ENCODE measurements around the gene PCDHA11.
"Not testable (repeated sequence)": the region's sequence is repeated elsewhere in the genome, so short reads cannot be mapped to it uniquely, and the experiment has no call there.

Gene PCDHA11, protein sequence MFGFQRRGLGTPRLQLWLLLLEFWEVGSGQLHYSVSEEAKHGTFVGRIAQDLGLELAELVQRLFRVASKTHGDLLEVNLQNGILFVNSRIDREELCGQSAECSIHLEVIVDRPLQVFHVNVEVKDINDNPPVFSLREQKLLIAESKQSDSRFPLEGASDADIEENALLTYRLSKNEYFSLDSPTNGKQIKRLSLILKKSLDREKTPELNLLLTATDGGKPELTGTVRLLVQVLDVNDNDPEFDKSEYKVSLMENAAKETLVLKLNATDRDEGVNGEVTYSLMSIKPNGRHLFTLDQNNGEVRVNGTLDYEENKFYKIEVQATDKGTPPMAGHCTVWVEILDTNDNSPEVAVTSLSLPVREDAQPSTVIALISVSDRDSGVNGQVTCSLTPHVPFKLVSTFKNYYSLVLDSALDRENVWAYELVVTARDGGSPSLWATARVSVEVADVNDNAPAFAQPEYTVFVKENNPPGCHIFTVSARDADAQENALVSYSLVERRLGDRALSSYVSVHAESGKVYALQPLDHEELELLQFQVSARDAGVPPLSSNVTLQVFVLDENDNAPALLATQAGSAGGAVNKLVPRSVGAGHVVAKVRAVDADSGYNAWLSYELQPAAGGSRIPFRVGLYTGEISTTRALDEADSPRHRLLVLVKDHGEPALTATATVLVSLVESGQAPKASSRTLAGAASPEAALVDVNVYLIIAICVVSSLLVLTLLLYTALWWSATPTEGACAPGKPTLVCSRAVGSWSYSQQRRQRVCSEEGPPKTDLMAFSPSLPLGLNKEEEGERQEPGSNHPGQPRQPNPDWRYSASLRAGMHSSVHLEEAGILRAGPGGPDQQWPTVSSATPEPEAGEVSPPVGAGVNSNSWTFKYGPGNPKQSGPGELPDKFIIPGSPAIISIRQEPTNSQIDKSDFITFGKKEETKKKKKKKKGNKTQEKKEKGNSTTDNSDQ

DNA sequence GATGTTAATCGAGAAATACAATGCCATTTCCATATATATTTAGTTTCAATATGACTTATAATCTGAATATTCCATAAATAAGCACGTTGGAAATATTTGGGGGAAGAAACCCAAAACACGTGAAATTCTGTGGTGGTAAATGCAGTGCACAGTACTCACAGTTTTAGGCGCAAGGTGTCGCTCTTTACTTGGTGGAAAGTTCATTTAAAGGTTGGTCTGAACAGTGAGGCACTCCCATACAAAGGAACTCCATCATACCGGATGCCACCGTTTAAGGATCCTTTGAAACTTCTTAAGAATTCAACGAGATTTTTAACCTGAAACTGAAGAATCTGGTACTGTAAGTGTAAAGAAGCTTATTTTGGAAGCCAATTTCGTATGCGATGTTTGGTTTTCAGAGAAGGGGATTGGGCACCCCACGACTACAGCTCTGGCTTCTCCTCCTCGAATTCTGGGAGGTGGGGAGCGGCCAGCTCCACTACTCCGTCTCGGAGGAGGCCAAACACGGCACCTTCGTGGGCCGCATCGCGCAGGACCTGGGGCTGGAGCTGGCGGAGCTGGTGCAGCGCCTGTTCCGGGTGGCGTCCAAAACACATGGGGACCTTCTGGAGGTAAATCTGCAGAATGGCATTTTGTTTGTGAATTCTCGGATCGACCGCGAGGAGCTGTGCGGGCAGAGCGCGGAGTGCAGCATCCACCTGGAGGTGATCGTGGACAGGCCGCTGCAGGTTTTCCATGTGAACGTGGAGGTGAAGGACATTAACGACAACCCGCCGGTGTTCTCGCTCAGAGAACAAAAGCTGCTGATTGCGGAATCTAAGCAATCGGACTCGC, at the start of gene PCDHA11:
PCDHA11 (plus strand) TSS at position 237 of the 834 bp plus-strand sequence; CDS start at position 384, 147 bp downstream.
- TF ChIP-seq, protein P1, sequence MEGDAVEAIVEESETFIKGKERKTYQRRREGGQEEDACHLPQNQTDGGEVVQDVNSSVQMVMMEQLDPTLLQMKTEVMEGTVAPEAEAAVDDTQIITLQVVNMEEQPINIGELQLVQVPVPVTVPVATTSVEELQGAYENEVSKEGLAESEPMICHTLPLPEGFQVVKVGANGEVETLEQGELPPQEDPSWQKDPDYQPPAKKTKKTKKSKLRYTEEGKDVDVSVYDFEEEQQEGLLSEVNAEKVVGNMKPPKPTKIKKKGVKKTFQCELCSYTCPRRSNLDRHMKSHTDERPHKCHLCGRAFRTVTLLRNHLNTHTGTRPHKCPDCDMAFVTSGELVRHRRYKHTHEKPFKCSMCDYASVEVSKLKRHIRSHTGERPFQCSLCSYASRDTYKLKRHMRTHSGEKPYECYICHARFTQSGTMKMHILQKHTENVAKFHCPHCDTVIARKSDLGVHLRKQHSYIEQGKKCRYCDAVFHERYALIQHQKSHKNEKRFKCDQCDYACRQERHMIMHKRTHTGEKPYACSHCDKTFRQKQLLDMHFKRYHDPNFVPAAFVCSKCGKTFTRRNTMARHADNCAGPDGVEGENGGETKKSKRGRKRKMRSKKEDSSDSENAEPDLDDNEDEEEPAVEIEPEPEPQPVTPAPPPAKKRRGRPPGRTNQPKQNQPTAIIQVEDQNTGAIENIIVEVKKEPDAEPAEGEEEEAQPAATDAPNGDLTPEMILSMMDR (IDR thresholded peaks at IDR 0.05; ENCODE audit: insufficient read depth, missing control alignments) = no peak
- DNase-seq (ENCODE audit: insufficient read length, low spot score) = no peak
- no peak for FAIRE-seq

DNA sequence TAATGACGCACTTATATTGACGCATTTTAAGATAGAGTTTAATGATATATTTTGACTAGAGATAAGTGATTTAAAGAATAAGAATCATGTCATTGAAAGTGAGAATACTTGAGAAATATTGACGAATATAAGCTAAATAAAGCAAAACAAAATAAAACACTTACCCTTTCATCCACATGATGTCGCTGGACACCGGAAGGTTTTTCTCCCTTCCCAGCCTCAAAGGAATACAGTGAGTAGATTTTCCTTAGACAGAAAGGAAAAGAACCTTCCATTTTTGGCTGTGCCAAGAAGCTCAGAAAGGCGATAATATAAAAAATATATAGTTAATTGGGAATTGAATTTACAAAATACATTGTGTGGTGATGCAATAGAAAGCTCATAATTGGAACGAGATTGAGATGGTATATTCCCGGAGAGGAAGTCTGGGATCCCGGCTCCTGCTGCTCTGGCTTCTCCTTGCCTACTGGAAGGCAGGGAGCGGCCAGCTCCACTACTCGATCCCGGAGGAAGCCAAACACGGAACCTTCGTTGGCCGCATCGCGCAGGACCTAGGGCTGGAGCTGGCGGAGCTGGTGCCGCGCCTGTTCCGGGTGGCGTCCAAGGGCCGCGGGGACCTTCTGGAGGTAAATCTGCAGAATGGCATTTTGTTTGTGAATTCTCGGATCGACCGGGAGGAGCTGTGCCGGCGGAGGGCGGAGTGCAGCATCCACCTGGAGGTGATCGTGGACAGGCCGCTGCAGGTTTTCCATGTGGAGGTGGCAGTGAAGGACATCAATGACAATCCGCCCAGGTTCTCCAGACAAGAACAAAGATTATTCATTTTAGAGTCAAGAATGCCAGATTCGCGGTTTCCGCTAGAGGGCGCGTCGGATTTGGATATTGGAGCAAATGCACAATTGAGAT, 47.1 kb upstream of the PCDHA11 start, which contains the start of gene PCDHA5:
PCDHA5 (plus strand) TSS at position 239 of the 906 bp plus-strand sequence.
- no peak for FAIRE-seq
- TF ChIP-seq, protein P1 (IDR thresholded peaks at IDR 0.05; ENCODE audit: insufficient read depth, missing control alignments) = no peak
- DNase-seq (ENCODE audit: insufficient read length, low spot score) = no peak

DNA sequence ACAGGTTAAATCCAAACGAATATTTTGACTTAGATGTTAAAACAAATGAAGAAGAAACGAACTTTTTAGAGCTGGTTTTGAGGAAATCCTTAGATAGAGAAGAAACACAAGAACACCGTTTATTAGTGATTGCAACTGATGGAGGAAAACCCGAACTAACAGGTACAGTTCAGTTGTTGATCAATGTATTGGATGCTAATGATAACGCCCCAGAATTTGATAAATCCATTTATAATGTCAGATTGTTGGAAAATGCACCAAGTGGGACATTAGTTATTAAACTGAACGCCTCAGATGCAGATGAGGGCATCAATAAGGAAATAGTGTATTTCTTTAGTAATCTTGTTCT, 46.5 kb upstream of the PCDHA11 start:
- TF ChIP-seq, protein P1 (IDR thresholded peaks at IDR 0.05; ENCODE audit: insufficient read depth, missing control alignments) = no peak
- no peak for FAIRE-seq
- no peak for DNase-seq (ENCODE audit: insufficient read length, low spot score)

DNA sequence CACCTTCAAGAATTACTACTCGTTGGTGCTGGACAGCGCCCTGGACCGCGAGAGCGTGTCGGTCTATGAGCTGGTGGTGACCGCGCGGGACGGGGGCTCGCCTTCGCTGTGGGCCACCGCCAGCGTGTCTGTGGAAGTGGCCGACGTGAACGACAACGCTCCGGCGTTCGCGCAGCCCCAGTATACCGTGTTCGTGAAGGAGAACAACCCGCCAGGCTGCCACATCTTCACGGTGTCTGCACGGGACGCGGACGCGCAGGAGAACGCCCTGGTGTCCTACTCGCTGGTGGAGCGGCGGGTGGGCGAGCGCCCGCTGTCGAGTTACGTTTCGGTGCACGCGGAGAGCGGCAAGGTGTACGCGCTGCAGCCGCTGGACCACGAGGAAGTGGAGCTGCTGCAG, 45.8 kb upstream of the PCDHA11 start:
- not testable (repeated sequence) for DNase-seq (ENCODE audit: insufficient read length, low spot score); FAIRE-seq

DNA sequence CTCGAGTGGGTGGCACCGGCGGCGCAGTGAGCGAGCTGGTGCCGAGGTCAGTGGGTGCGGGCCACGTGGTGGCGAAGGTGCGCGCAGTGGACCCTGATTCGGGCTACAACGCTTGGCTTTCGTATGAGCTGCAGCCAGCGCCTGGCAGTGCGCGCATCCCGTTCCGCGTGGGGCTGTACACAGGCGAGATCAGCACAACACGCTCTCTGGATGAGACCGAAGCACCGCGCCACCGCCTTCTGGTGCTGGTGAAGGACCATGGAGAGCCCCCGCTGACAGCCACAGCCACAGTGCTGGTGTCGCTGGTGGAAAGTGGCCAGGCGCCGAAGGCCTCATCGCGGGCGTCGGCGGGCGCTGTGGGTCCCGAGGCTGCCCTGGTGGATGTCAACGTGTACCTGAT, 45.3 kb upstream of the PCDHA11 start:
- FAIRE-seq = no peak
- DNase-seq (ENCODE audit: insufficient read length, low spot score) = no peak
- TF ChIP-seq, protein P1 (IDR thresholded peaks at IDR 0.05; ENCODE audit: insufficient read depth, missing control alignments) = no peak

DNA sequence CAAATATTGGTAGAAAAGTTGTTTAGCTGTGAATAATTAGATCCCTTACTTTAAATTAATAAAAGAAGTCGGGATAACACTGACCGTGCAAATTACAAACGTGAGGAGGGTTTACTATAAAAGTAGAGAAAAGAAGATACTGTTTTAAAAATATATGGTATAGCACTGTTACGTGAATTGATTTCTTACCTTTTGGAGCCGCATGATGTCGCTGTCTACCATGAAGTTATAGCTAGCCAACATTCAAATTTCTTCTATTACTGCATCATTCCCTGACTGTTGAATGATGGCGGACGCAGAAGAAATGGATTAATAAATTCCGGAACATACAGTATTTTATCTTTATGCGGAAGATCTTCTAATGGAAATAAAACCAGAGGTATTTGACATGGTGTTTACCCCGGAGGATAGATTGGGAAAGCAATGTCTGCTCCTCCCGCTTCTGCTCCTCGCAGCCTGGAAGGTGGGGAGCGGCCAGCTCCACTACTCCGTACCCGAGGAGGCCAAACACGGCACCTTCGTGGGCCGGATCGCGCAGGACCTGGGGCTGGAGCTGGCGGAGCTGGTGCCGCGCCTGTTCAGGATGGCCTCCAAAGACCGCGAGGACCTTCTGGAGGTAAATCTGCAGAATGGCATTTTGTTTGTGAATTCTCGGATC, 40.9 kb upstream of the PCDHA11 start, which contains the start of gene PCDHA6:
PCDHA6 (plus strand) TSS at position 257 of the 658 bp plus-strand sequence; CDS start at position 389, 132 bp downstream.
- FAIRE-seq = peak; percentile 77
- no peak for DNase-seq (ENCODE audit: insufficient read length, low spot score)
- TF ChIP-seq, protein P1 (IDR thresholded peaks at IDR 0.05; ENCODE audit: insufficient read depth, missing control alignments) = peak; percentile 49
